Measurements from ENCODE around the gene PAN2.
"Not testable (repeated sequence)": the region's sequence is repeated elsewhere in the genome, so short reads cannot be mapped to it uniquely, and the experiment has no call there.

PAN2 gene

GRCh38 chr12:56324206-56324605 is 9.6 kb downstream of the PAN2 start:
- H3K36me3 ChIP-seq (ENCODE audit: control insufficient read depth, low read depth, low read length) = peaks cover 24% of the 10 kb centered on the region
- no peak overlapping the region for H3K9ac ChIP-seq (ENCODE audit: low read length)
- no peaks in the 10 kb centered on the region for H3K4me1 ChIP-seq (ENCODE audit: control insufficient read depth, low read depth, low read length)

DNA sequence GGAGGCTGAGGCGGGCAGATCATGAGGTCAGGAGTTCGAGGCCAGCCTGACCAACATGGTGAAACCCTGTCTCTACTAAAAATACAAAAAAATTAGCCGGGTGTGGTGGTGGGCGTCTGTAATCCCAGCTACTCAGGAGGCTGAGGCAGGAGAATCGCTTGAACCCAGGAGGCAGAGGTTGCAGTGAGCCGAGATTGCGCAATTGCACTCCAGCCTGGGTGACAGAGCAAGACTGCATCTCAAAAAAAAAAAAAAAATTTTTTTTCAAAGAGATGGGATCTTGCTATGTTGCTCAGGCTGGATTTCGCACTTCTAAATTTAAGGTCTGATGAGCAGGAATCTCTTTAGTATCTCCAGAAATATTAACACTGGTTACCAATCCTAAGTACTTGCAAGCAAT is 12.2 kb downstream of the PAN2 start:
- not testable (repeated sequence) for H3K4me1 ChIP-seq (ENCODE audit: control insufficient read depth, low read depth, low read length); H3K9ac ChIP-seq (ENCODE audit: low read length); H3K4me3 ChIP-seq (ENCODE audit: low read length); H3K9me3 ChIP-seq (ENCODE audit: control insufficient read depth, low read depth, low read length); H3K27me3 ChIP-seq (ENCODE audit: control insufficient read depth, insufficient read depth, low read length); H3K27ac ChIP-seq (ENCODE audit: low read length)
- H3K36me3 ChIP-seq (ENCODE audit: control insufficient read depth, low read depth, low read length) = peaks cover 20% of the 10 kb centered on the region

More at GRCh38 chr12:56324206-56324605, 9.6 kb downstream of the PAN2 start:
- H3K27ac ChIP-seq (ENCODE audit: low read length) = no peak overlapping the region
- H3K27me3 ChIP-seq (ENCODE audit: control insufficient read depth, insufficient read depth, low read length) = no peaks in the 10 kb centered on the region
- H3K4me3 ChIP-seq (ENCODE audit: low read length) = no peak overlapping the region
- H3K9me3 ChIP-seq (ENCODE audit: control insufficient read depth, low read depth, low read length) = no peaks in the 10 kb centered on the region

GRCh38 chr12:56321027-56321426 is 12.8 kb downstream of the PAN2 start:
- Histone ChIP-seq H3K27me3 (ENCODE audit: control insufficient read depth, insufficient read depth, low read length) (no peaks in the 10 kb centered on the region), H3K36me3 (ENCODE audit: control insufficient read depth, low read depth, low read length) (peaks cover 20% of the 10 kb centered on the region), H3K4me1 (ENCODE audit: control insufficient read depth, low read depth, low read length) (no peaks in the 10 kb centered on the region), H3K4me3 (ENCODE audit: low read length) (no peak overlapping the region), H3K9me3 (ENCODE audit: control insufficient read depth, low read depth, low read length) (no peaks in the 10 kb centered on the region), H3K27ac (ENCODE audit: low read length) (no peak overlapping the region), H3K9ac (ENCODE audit: low read length) (no peak overlapping the region)

DNA sequence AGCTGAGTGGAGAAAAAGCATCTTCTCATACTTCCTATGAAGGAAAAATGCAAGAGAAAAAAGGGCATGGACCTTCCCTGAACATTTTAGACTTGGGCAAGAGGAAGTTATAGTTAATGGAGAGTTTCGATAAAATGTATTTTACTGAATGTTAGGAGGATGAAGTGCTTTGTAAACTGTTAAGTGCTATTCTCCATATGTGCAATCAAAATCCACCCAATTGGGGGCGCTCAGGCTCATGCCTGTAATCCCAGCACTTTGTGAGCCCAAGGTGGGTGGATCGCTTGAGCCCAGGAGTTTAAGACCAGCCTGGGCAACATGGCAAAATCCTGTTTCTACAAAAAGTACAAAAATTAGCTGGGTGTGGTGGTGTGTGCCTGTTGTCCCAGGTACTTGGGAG is 16.1 kb downstream of the PAN2 start:
- H3K27me3 ChIP-seq (ENCODE audit: control insufficient read depth, insufficient read depth, low read length) = no peaks in the 10 kb centered on the region
- H3K9me3 ChIP-seq (ENCODE audit: control insufficient read depth, low read depth, low read length) = no peaks in the 10 kb centered on the region
- no peak overlapping the region for H3K4me3 ChIP-seq (ENCODE audit: low read length)
- peaks cover 18% of the 10 kb centered on the region for H3K36me3 ChIP-seq (ENCODE audit: control insufficient read depth, low read depth, low read length)
- H3K27ac ChIP-seq (ENCODE audit: low read length) = no peak overlapping the region
- no peak overlapping the region for H3K9ac ChIP-seq (ENCODE audit: low read length)
- peaks cover 4% of the 10 kb centered on the region for H3K4me1 ChIP-seq (ENCODE audit: control insufficient read depth, low read depth, low read length)

DNA sequence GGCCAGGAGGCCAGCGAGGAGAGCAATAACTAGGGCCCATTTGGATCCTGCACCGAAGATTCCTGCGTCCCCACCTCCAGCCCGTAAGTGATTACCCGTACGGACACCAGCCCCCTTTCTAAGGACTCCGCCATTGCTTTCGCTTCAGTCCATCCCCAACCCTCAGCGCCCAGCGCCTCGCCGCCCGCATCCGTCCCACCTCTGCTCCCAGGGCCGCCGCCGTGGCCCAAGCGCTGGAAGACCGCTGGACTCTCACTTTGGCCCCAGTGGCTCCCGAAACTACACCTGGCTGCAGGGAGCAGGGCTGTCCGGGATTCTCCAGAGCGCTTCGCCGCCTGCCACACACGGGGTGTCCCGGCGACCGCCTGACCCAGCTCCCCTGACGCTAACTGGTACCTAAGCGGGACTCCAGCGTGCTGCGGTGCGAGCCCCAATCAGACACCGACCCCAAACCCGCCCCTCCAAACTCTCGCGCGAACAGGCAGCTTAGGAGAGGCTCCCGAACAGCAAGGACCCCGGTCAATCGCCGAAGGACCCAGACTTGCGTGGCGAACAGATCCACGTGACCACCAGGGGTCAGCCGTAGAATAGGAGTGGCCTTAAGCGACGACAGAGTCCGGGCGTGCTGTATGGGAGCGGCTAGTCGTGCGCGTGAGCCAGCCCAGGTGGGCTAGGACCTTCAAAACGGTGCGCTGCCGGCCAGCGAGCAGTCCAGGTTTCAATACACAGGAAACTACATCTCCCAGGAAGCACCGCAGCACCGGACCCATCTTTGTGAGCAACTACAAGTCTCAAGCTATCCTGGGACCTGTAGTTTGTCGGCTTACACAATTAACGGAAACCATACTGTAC is 18.0 kb downstream of the PAN2 start, which contains the start of gene CNPY2:
Gene CNPY2 (minus strand): TSS at position 367 of the 852 bp plus-strand sequence. CDS start 771 bp downstream, outside the sequence.
- Histone ChIP-seq H3K27me3 (ENCODE audit: control insufficient read depth, insufficient read depth, low read length) (no peaks in the 10 kb centered on the region), H3K36me3 (ENCODE audit: control insufficient read depth, low read depth, low read length) (peaks cover 20% of the 10 kb centered on the region), H3K9ac (ENCODE audit: low read length) (peak within 1 kb of the TSS; percentile 95), H3K9me3 (ENCODE audit: control insufficient read depth, low read depth, low read length) (no peaks in the 10 kb centered on the region), H3K27ac (ENCODE audit: low read length) (peak within 1 kb of the TSS; percentile 72), H3K4me1 (ENCODE audit: control insufficient read depth, low read depth, low read length) (peaks cover 4% of the 10 kb centered on the region), H3K4me3 (ENCODE audit: low read length) (peak within 1 kb of the TSS; percentile 86)

DNA sequence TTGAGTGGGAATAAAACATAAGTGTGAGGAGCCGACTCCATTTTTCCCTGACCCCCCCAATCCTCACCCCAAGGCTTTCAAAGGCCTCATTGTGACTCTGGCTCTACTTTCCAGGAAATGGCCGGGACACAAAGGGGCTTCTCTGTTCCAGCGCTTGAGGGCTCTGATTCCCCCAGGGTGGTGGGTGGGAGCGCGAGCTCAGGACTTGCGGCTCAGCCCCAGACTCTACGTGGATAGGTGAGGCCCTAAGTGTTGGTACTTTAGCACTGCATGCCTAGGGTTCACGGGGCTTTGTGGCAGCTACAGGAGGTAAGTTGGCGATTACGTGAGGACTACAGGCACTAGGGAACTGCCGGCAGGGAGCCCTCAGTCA is 18.6 kb downstream of the PAN2 start:
- Histone ChIP-seq H3K27ac (ENCODE audit: low read length) (peak overlapping the region; percentile 72), H3K27me3 (ENCODE audit: control insufficient read depth, insufficient read depth, low read length) (no peaks in the 10 kb centered on the region), H3K36me3 (ENCODE audit: control insufficient read depth, low read depth, low read length) (peaks cover 26% of the 10 kb centered on the region)

GRCh38 chr12:56311003-56311402 is 22.8 kb downstream of the PAN2 start:
- Histone ChIP-seq H3K9ac (ENCODE audit: low read length) (no peak overlapping the region), H3K27ac (ENCODE audit: low read length) (no peak overlapping the region), H3K36me3 (ENCODE audit: control insufficient read depth, low read depth, low read length) (peaks cover 51% of the 10 kb centered on the region), H3K27me3 (ENCODE audit: control insufficient read depth, insufficient read depth, low read length) (no peaks in the 10 kb centered on the region), H3K4me1 (ENCODE audit: control insufficient read depth, low read depth, low read length) (peaks cover 4% of the 10 kb centered on the region), H3K4me3 (ENCODE audit: low read length) (no peak overlapping the region), H3K9me3 (ENCODE audit: control insufficient read depth, low read depth, low read length) (no peaks in the 10 kb centered on the region)

More for the DNA sequence above, 18.6 kb downstream of the PAN2 start:
- H3K4me3 ChIP-seq (ENCODE audit: low read length) = peak overlapping the region; percentile 86
- H3K9me3 ChIP-seq (ENCODE audit: control insufficient read depth, low read depth, low read length) = no peaks in the 10 kb centered on the region
- peaks cover 4% of the 10 kb centered on the region for H3K4me1 ChIP-seq (ENCODE audit: control insufficient read depth, low read depth, low read length)
- H3K9ac ChIP-seq (ENCODE audit: low read length) = peak overlapping the region; percentile 95

DNA sequence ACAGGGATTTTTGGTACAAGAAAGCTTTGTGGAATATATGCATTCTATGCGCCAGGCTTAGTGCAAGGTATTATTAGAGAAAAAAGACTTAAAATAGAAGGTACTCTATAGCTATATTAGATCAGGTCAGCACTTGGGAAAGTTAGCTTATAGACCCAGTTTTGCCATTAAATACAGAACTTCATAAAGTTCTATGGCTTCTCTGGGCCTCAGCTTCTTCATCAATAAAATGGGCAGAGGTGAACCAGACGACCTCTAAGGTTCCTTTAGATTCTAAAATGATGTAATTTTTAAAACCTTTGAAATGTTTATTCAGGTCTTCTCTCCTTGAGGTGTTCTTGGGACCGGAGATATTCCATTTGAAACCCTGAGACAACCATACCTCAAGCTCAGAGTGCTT is 25.1 kb downstream of the PAN2 start:
- no peak overlapping the region for H3K27ac ChIP-seq (ENCODE audit: low read length)
- H3K9me3 ChIP-seq (ENCODE audit: control insufficient read depth, low read depth, low read length) = no peaks in the 10 kb centered on the region
- no peak overlapping the region for H3K9ac ChIP-seq (ENCODE audit: low read length)
- H3K4me3 ChIP-seq (ENCODE audit: low read length) = no peak overlapping the region
- H3K36me3 ChIP-seq (ENCODE audit: control insufficient read depth, low read depth, low read length) = peaks cover 51% of the 10 kb centered on the region
- no peaks in the 10 kb centered on the region for H3K4me1 ChIP-seq (ENCODE audit: control insufficient read depth, low read depth, low read length)
- H3K27me3 ChIP-seq (ENCODE audit: control insufficient read depth, insufficient read depth, low read length) = no peaks in the 10 kb centered on the region

- no peak overlapping the region for H3K27ac ChIP-seq (ENCODE audit: low read length)
- H3K4me1 ChIP-seq (ENCODE audit: control insufficient read depth, low read depth, low read length) = no peaks in the 10 kb centered on the region
- H3K9me3 ChIP-seq (ENCODE audit: control insufficient read depth, low read depth, low read length) = no peaks in the 10 kb centered on the region
- H3K27me3 ChIP-seq (ENCODE audit: control insufficient read depth, insufficient read depth, low read length) = no peaks in the 10 kb centered on the region
- no peak overlapping the region for H3K9ac ChIP-seq (ENCODE audit: low read length)
- H3K4me3 ChIP-seq (ENCODE audit: low read length) = no peak overlapping the region
- peaks cover 51% of the 10 kb centered on the region for H3K36me3 ChIP-seq (ENCODE audit: control insufficient read depth, low read depth, low read length)
Observed at GRCh38 chr12:56307221-56307965, 26.4 kb downstream of the PAN2 start.

- no peak overlapping the region for H3K27ac ChIP-seq (ENCODE audit: low read length)
Observed at GRCh38 chr12:56304872-56305590, 28.8 kb downstream of the PAN2 start.

DNA sequence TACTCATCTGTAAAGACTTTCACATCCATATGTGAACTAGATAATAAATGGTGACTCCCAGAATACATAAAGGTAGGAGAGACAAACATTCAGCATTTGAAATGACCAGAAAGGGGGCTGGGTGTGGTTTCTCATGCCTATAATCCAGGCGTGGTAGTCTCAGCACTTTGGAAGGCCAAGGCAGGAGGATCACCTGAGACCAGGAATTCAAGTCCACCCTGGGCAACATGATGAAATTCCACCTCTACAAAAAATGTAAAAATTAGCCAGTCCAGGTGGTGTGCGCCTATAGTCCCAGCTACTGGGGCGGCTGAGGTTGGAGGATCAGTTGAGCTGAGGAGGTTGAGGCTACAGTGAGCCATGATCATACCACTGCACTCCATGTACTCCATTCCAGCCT is 29.5 kb downstream of the PAN2 start:
- Histone ChIP-seq H3K9ac (ENCODE audit: low read length) (no peak overlapping the region), H3K36me3 (ENCODE audit: control insufficient read depth, low read depth, low read length) (peaks cover 30% of the 10 kb centered on the region), H3K27me3 (ENCODE audit: control insufficient read depth, insufficient read depth, low read length) (no peaks in the 10 kb centered on the region), H3K4me1 (ENCODE audit: control insufficient read depth, low read depth, low read length) (peaks cover 7% of the 10 kb centered on the region), H3K27ac (ENCODE audit: low read length) (no peak overlapping the region), H3K4me3 (ENCODE audit: low read length) (no peak overlapping the region), H3K9me3 (ENCODE audit: control insufficient read depth, low read depth, low read length) (no peaks in the 10 kb centered on the region)

More at GRCh38 chr12:56304872-56305590, 28.8 kb downstream of the PAN2 start:
- Histone ChIP-seq H3K27me3 (ENCODE audit: control insufficient read depth, insufficient read depth, low read length) (no peaks in the 10 kb centered on the region), H3K36me3 (ENCODE audit: control insufficient read depth, low read depth, low read length) (peaks cover 36% of the 10 kb centered on the region), H3K9ac (ENCODE audit: low read length) (no peak overlapping the region), H3K4me1 (ENCODE audit: control insufficient read depth, low read depth, low read length) (peaks cover 7% of the 10 kb centered on the region), H3K4me3 (ENCODE audit: low read length) (no peak overlapping the region), H3K9me3 (ENCODE audit: control insufficient read depth, low read depth, low read length) (no peaks in the 10 kb centered on the region)

All from iPS-18a (cell line).